Right atrium auricular region (tissue), 2 donors: Measurements from ENCODE around the gene KLF5. TPM values are rescaled to one million over a fixed set of nuclear protein-coding genes. Genes with fewer than 3 reads are reported as not detected.
"Not testable (repeated sequence)": the region's sequence is repeated elsewhere in the genome, so short reads cannot be mapped to it uniquely, and the experiment has no call there.

Experiments used
- DNase-seq: peaks from one replicate; pipeline ENCODE4 v3.0.0-alpha.2; 2019; ENCODE audit warnings: low spot score
- H3K27ac ChIP-seq, 2 donors: fragments of 200-600 bp; sonication (generic); 1 replicate in 1 of 2; 2 replicates in 1 of 2; pipeline ENCODE4 v1.5.1; 2016 to 2019
- H3K27me3 ChIP-seq, 2 donors: fragments of 200-600 bp; sonication (generic); one replicate each; pipeline versions ENCODE4 v1.5.1 to v1.6.0; 2017 to 2019
- H3K36me3 ChIP-seq: fragments of 200-600 bp; sonication (generic); one replicate; pipeline ENCODE4 v1.5.1; 2016
- H3K4me1 ChIP-seq, 2 donors: fragments of 200-600 bp; sonication (generic); one replicate each; pipeline versions ENCODE4 v1.5.1 to v1.6.0; 2017 to 2019
- H3K4me3 ChIP-seq, 2 donors: fragments of 200-600 bp; sonication (generic); 1 replicate in 1 of 2; 2 replicates in 1 of 2; pipeline ENCODE4 v1.5.1; 2017 to 2019; ENCODE audit warnings: mild to moderate bottlenecking in 1 of 2, moderate library complexity in 1 of 2
- H3K9me3 ChIP-seq, 2 donors: fragments of 200-600 bp; sonication (generic); one replicate each; pipeline ENCODE4 v1.5.1; 2019
- CTCF ChIP-seq, 2 donors: fragments of 200-600 bp; sonication (generic); IDR thresholded peaks; one replicate each; pipeline ENCODE4 v1.5.1; 2019; ENCODE audit warnings: antibody characterized with exemption in 2 of 2
- total RNA-seq, 2 donors: library from RNA; depleted of rRNA; stranded (reverse); fragments of >200 nt; gene quantifications; one replicate each; pipeline ENCODE4 v1.1.0, GENCODE V29; 2016

The KLF5 gene
- total RNA-seq, 2 donors from 2014 or later, result 1.7 to 2.8 TPM

DNA sequence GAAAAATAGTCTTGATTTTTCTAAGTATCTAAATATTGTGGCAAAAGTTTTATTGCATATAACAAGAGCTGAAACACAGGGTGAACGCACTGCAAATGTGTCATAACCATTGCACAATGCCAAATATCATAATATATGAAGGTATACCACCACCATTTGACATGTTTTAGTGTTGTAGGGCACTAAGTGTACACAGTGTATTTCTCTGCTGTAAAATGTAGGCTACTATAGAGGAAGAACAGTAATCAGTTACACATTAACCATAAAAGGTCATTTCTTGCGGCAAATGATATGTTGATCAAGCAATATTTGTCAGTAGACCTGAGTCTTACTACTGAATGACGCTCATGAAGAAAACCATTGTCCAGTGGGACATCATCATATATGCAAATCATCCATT lies 18.3 kb upstream of the KLF5 start:
- no peak for DNase-seq
- H3K27ac ChIP-seq, result no peak overlapping the region
- TF ChIP-seq CTCF (IDR thresholded peaks at IDR 0.05), result no peak

GRCh38 chr13:73040968-73041596 lies 17.7 kb upstream of the KLF5 start:
- Histone ChIP-seq H3K4me3 (no peak overlapping the region), H3K27me3 (no peaks in the 10 kb centered on the region), H3K4me1 (no peaks in the 10 kb centered on the region), H3K9me3 (no peaks in the 10 kb centered on the region), H3K27ac (no peak overlapping the region), H3K36me3 (no peaks in the 10 kb centered on the region)
- no peak for TF ChIP-seq CTCF (IDR thresholded peaks at IDR 0.05)
- no peak for DNase-seq

More for the DNA sequence above, 18.3 kb upstream of the KLF5 start:
- H3K9me3 ChIP-seq, result no peaks in the 10 kb centered on the region
- no peaks in the 10 kb centered on the region for H3K36me3 ChIP-seq
- no peak overlapping the region for H3K4me3 ChIP-seq
- no peaks in the 10 kb centered on the region for H3K4me1 ChIP-seq
- H3K27me3 ChIP-seq, result no peaks in the 10 kb centered on the region

DNA sequence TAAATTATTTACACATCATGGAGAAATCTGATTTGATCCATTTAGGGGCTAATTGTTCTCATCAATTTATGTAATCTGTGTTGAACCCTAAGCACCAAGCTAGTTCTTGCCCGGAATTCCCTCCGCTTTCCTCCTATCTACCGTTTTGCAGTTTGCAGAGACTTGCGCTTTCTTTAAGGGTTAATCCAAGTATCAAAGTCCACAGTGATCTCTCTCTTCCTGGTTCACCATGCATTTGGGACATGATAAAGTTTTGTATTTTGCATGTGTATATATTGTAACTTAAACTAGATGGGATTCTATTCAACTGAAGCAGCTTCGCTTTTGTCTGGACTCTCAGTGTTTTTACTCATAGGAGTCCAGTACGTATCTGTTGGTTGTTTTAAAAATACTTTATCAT lies 13.8 kb upstream of the KLF5 start:
- no peak for TF ChIP-seq CTCF (IDR thresholded peaks at IDR 0.05)
- H3K27ac ChIP-seq, result no peak overlapping the region

GRCh38 chr13:73048615-73049014 lies 10.2 kb upstream of the KLF5 start:
- H3K36me3 ChIP-seq, H3K9me3 ChIP-seq, H3K4me3 ChIP-seq, DNase-seq, H3K27me3 ChIP-seq, H3K4me1 ChIP-seq, H3K27ac ChIP-seq: not testable (repeated sequence)

More for the DNA sequence above, 13.8 kb upstream of the KLF5 start:
- Histone ChIP-seq H3K4me3 (no peak overlapping the region), H3K4me1 (no peaks in the 10 kb centered on the region), H3K9me3 (no peaks in the 10 kb centered on the region), H3K27me3 (no peaks in the 10 kb centered on the region), H3K36me3 (no peaks in the 10 kb centered on the region)
- DNase-seq, result no peak

GRCh38 chr13:73054712-73055111 lies 4.1 kb upstream of the KLF5 start:
- H3K36me3 ChIP-seq, result no peaks in the 10 kb centered on the region
- no peak overlapping the region for H3K27ac ChIP-seq
- peaks cover 0 to 10% of the 10 kb centered on the region in 2 donors for H3K4me1 ChIP-seq
- H3K27me3 ChIP-seq, result no peaks in the 10 kb centered on the region
- no peak overlapping the region for H3K4me3 ChIP-seq
- no peak for DNase-seq
- TF ChIP-seq CTCF (IDR thresholded peaks at IDR 0.05), result no peak
- H3K9me3 ChIP-seq, result no peaks in the 10 kb centered on the region

GRCh38 chr13:73055813-73056564 lies 2.8 kb upstream of the KLF5 start:
- peaks cover 0 to 20% of the 10 kb centered on the region in 2 donors for H3K4me1 ChIP-seq
- no peak for TF ChIP-seq CTCF (IDR thresholded peaks at IDR 0.05)
- no peaks in the 10 kb centered on the region for H3K9me3 ChIP-seq
- no peak overlapping the region for H3K27ac ChIP-seq
- H3K36me3 ChIP-seq, result no peaks in the 10 kb centered on the region
- H3K27me3 ChIP-seq, result no peaks in the 10 kb centered on the region
- DNase-seq, result no peak
- no peak overlapping the region for H3K4me3 ChIP-seq
